Endothelial cell of umbilical vein (primary cell): Measurements from ENCODE around the gene PLPP3. TPM values are rescaled to one million over a fixed set of nuclear protein-coding genes. Genes with fewer than 3 reads are reported as not detected.

ENCODE experiments used
- BruUV-seq: library from RNA; stranded (reverse); fragments of 400-500 nt; replicated peaks from 2 replicates; lab custom pipeline; 2021; lab: Mats Ljungman, UMichigan
- CTCF ChIA-PET: fragments of 300-600, 350-600 bp; sonication (Branson Sonifier 250); formaldehyde crosslinking; loops from one replicate; lab custom pipeline; 2021; ENCODE audit warnings: antibody characterized with exemption, inconsistent platforms; lab: Charles Lee
- POLR2A ChIA-PET: fragments of 300-600, 350-600 bp; sonication (Branson Sonifier 250); formaldehyde crosslinking; loops from one replicate; lab custom pipeline; 2021; ENCODE audit warnings: antibody characterized with exemption, inconsistent platforms; lab: Charles Lee
- DNase-seq: peaks from one replicate; pipeline ENCODE4 v3.0.0-alpha.2; 2011; ENCODE audit warnings: low read depth, low spot score
- FAIRE-seq: peaks from 2 replicates; lab custom pipeline; 2011; peaks lifted over from hg19 to GRCh38; lab: Jason Lieb, UNC
- H2AFZ ChIP-seq: 2 replicates; pipeline ENCODE4 v1.6.0; 2012; ENCODE audit warnings: low read depth, low read length, control low read depth, inconsistent platforms
- H3K27ac ChIP-seq: 2 replicates; pipeline ENCODE4 v1.5.1; 2011; ENCODE audit warnings: low read depth, mild to moderate bottlenecking, control low read depth, low read length, moderate library complexity; ENCODE audit not compliant: insufficient read depth
- H3K27me3 ChIP-seq, 2 experiments: 2 replicates each; pipeline versions ENCODE4 v1.6.0 to v1.6.1; 2011; ENCODE audit warnings: low read length in 2 of 2, mixed read lengths in 1 of 2; ENCODE audit not compliant: control insufficient read depth in 2 of 2, insufficient read depth in 2 of 2
- H3K36me3 ChIP-seq, 2 experiments: 2 replicates in 1 of 2; 3 replicates in 1 of 2; pipeline ENCODE4 v1.5.1; 2011; ENCODE audit warnings: low read length in 2 of 2, mild to moderate bottlenecking in 1 of 2, moderate library complexity in 1 of 2; ENCODE audit not compliant: control insufficient read depth in 2 of 2, insufficient read depth in 2 of 2; ENCODE audit errors: extremely low read depth in 1 of 2
- H3K4me1 ChIP-seq: 3 replicates; pipeline ENCODE4 v1.5.1; 2011; ENCODE audit warnings: mild to moderate bottlenecking, low read length; ENCODE audit not compliant: control insufficient read depth, insufficient read depth; ENCODE audit errors: extremely low read depth
- H3K4me2 ChIP-seq: 2 replicates; pipeline ENCODE4 v1.6.1; 2011; ENCODE audit warnings: low read length, control low read depth, mixed read lengths; ENCODE audit not compliant: insufficient read depth
- H3K4me3 ChIP-seq, 3 experiments: fragments of 200-600 bp in 1 of 3; sonication (generic), shearing (Covaris generic) in 1 of 3; replicated peaks in 1 of 3; 2 replicates each; pipeline ENCODE4 v1.5.1; 2011 to 2016; ENCODE audit warnings: control low read depth in 3 of 3, low read length in 3 of 3, mild to moderate bottlenecking in 2 of 3, inconsistent platforms in 1 of 3, low read depth in 1 of 3, moderate library complexity in 1 of 3; ENCODE audit not compliant: insufficient read depth in 1 of 3
- H3K79me2 ChIP-seq: 2 replicates; pipeline ENCODE4 v1.6.0; 2012; ENCODE audit warnings: low read length, inconsistent platforms; ENCODE audit not compliant: control insufficient read depth, insufficient read depth
- H3K9ac ChIP-seq: replicated peaks from 2 replicates; pipeline ENCODE3; 2011; ENCODE audit warnings: low read length, control low read depth; ENCODE audit not compliant: insufficient read depth; ENCODE audit errors: extremely low read depth
- H3K9me1 ChIP-seq: replicated peaks from 3 replicates; pipeline ENCODE4 v1.6.0; 2011; ENCODE audit warnings: mild to moderate bottlenecking, low read length; ENCODE audit not compliant: control insufficient read depth, insufficient read depth; ENCODE audit errors: extremely low read depth
- H3K9me3 ChIP-seq: replicated peaks from 2 replicates; pipeline ENCODE4 v1.5.1; 2012; ENCODE audit warnings: low read length, inconsistent platforms; ENCODE audit not compliant: control insufficient read depth, insufficient read depth
- H4K20me1 ChIP-seq: replicated peaks from 2 replicates; pipeline ENCODE3; 2011; ENCODE audit warnings: mild to moderate bottlenecking, low read length; ENCODE audit not compliant: control insufficient read depth, insufficient read depth; ENCODE audit errors: extremely low read depth
- EZH2 ChIP-seq: IDR thresholded peaks from 2 replicates; pipeline ENCODE4 v1.6.1; 2012; ENCODE audit warnings: borderline replicate concordance, low read depth, mild to moderate bottlenecking, moderate library complexity, low read length, inconsistent platforms; ENCODE audit not compliant: severe bottlenecking
- FOS ChIP-seq: IDR thresholded peaks from 2 replicates; pipeline ENCODE4 v1.6.1; 2011; ENCODE audit warnings: mild to moderate bottlenecking, low read length, moderate library complexity, borderline replicate concordance; ENCODE audit not compliant: insufficient read depth
- JUN ChIP-seq: IDR thresholded peaks from 2 replicates; pipeline ENCODE4 v1.6.1; 2011; ENCODE audit warnings: borderline replicate concordance, low read depth; ENCODE audit not compliant: insufficient read length, insufficient read depth
- MYC ChIP-seq: IDR thresholded peaks from one replicate; pipeline ENCODE4 v1.6.1; 2011; ENCODE audit warnings: mild to moderate bottlenecking, low read depth, low read length
- POLR2A ChIP-seq: IDR thresholded peaks from 2 replicates; pipeline ENCODE4 v1.6.1; 2012; ENCODE audit warnings: low read depth, mild to moderate bottlenecking, control low read depth, low read length
- POLR2AphosphoS5 ChIP-seq: IDR thresholded peaks from 2 replicates; pipeline ENCODE4 v1.6.1; 2012; ENCODE audit warnings: low read depth, mild to moderate bottlenecking, control low read depth, low read length, moderate library complexity; ENCODE audit not compliant: insufficient read depth
- dilution Hi-C: fragments of 300-500 bp; cut with MboI; formaldehyde crosslinking; loops from one replicate; pipeline ENCODE4 v1.15.0; 2019; ENCODE audit warnings: low sequenced_read_pairs; ENCODE audit not compliant: extremely low pct_ligation_motif_present
- intact Hi-C: fragments of 100-400 bp; cut with micrococcal nuclease; formaldehyde crosslinking; loops from one replicate; pipeline ENCODE4 v1.10.0; 2022
- polyA plus RNA-seq, 4 experiments: library from polyadenylated mRNA; depleted of rRNA in 3 of 4; stranded (reverse) in 3 of 4; unstranded in 1 of 4; fragments of >200 nt; gene quantifications; 2 replicates each; pipeline versions ENCODE4 v1.2.1 to v1.2.3, GENCODE V29; 2011 to 2012; ENCODE audit warnings: missing spikeins in 1 of 4
- total RNA-seq: library from RNA; stranded (reverse); gene quantifications from 2 replicates; pipeline ENCODE4 v1.2.3, GENCODE V29; 2021
- TF ChIP-seq, protein P1 (sequence below): IDR thresholded peaks from 2 replicates; pipeline ENCODE4 v1.6.1; 2011; ENCODE audit not compliant: insufficient read depth, insufficient read length

The PLPP3 gene
- total and polyA plus RNA-seq, 2 donors (not counting 3 experiments of a cell fraction or from before 2014, with no cell fraction given) = 11.3 to 14.1 TPM

- no peaks in the 10 kb centered on the region for H4K20me1 ChIP-seq
- POLR2A ChIA-PET = no interaction called here
- CTCF ChIA-PET = interaction anchor here (1.1 to 1.6 kb wide), 3 partner anchors 8 to 128 kb away, joined by 4 to 6 read pairs (median 5); no protein-coding TSS in a partner anchor
- H3K9me1 ChIP-seq = no peaks in the 10 kb centered on the region
- FAIRE-seq (no peak), DNase-seq (peak; percentile 33)
- dilution Hi-C loops = no loop called here
- H3K36me3 ChIP-seq = no peaks in the 10 kb centered on the region
- H3K79me2 ChIP-seq = no peaks in the 10 kb centered on the region
- TF ChIP-seq MYC (no peak), FOS (no peak), JUN (no peak), EZH2 (no peak), POLR2A (no peak)
- TF ChIP-seq, protein P1, sequence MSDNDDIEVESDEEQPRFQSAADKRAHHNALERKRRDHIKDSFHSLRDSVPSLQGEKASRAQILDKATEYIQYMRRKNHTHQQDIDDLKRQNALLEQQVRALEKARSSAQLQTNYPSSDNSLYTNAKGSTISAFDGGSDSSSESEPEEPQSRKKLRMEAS = no peak
- intact Hi-C loops = no loop called here
- BruUV-seq = no TSS peak
- peaks cover 2% of the 10 kb centered on the region for H3K4me1 ChIP-seq
- H3K27me3 ChIP-seq = no peaks in the 10 kb centered on the region
- no peak overlapping the region for H2AFZ ChIP-seq
- H3K9ac ChIP-seq = no peak overlapping the region
- H3K9me3 ChIP-seq = no peaks in the 10 kb centered on the region
- no peak overlapping the region for H3K4me2 ChIP-seq
- H3K27ac ChIP-seq = no peak overlapping the region
- no peak overlapping the region for H3K4me3 ChIP-seq
These were observed 130.6 kb downstream of the PLPP3 start for GRCh38 chr1:56448529-56449300.

- no peaks in the 10 kb centered on the region for H3K36me3 ChIP-seq
- peaks cover 2% of the 10 kb centered on the region for H3K4me1 ChIP-seq
- H3K9me1 ChIP-seq = no peaks in the 10 kb centered on the region
- CTCF ChIA-PET = interaction anchor here (1.6 kb wide), 1 partner anchor 9 kb away, joined by 6 read pairs; no protein-coding TSS in a partner anchor
- no peak overlapping the region for H2AFZ ChIP-seq
- H4K20me1 ChIP-seq = no peaks in the 10 kb centered on the region
- no peak overlapping the region for H3K9ac ChIP-seq
- TF ChIP-seq POLR2AphosphoS5 (no peak), POLR2A (no peak), MYC (no peak), FOS (no peak)
- dilution Hi-C loops = no loop called here
- H3K9me3 ChIP-seq = no peaks in the 10 kb centered on the region
- H3K79me2 ChIP-seq = no peaks in the 10 kb centered on the region
- no peak overlapping the region for H3K4me2 ChIP-seq
- H3K4me3 ChIP-seq = no peak overlapping the region
- H3K27me3 ChIP-seq = no peaks in the 10 kb centered on the region
- no peak overlapping the region for H3K27ac ChIP-seq
- DNase-seq (no peak), FAIRE-seq (no peak)
- POLR2A ChIA-PET = no interaction called here
- intact Hi-C loops = no loop called here
- no TSS peak for BruUV-seq
These were observed 131.5 kb downstream of the PLPP3 start for GRCh38 chr1:56447823-56448222.
